SK-N-SH (cell line): ENCODE measurements around the gene BOK. TPM values are rescaled to one million over a fixed set of nuclear protein-coding genes. Genes with fewer than 3 reads are reported as not detected.

Experiments
- CTCF ChIA-PET: fragments of 300-600, 350-600 bp; formaldehyde crosslinking; extraction: SDS; loops from one replicate; lab custom pipeline; 2021; lab: Yijun Ruan, JAX
- POLR2A ChIA-PET: fragments of 350-600 bp; sonication (Branson Sonifier 250); formaldehyde crosslinking; extraction: SDS; loops from one replicate; lab custom pipeline; 2020; ENCODE audit warnings: antibody characterized with exemption, inconsistent platforms; lab: Yijun Ruan, JAX
- DNase-seq: peaks from one replicate; pipeline ENCODE4 v3.0.0; 2012
- H2AFZ ChIP-seq: fragments of 200-600 bp; sonication (generic); 2 replicates; pipeline ENCODE4 v1.8.1; 2016; ENCODE audit warnings: antibody characterized with exemption, mild to moderate bottlenecking, low read depth
- H3F3A ChIP-seq: fragments of 200-600 bp; sonication (generic); replicated peaks from 2 replicates; pipeline ENCODE3; 2016; ENCODE audit warnings: antibody characterized with exemption, mild to moderate bottlenecking; ENCODE audit not compliant: insufficient read depth
- H3K27ac ChIP-seq, 2 experiments: fragments of 200-500 bp in 1 of 2; fragments of 200-600 bp in 1 of 2; sonication (Bioruptor generic) in 1 of 2; sonication (generic), shearing (Covaris generic) in 1 of 2; 2 replicates each; pipeline versions ENCODE4 v1.5.1 to v1.6.1; 2014 to 2016; ENCODE audit warnings: low read depth in 2 of 2, inconsistent platforms in 1 of 2, low read length in 1 of 2, mild to moderate bottlenecking in 1 of 2, mixed read lengths in 1 of 2
- H3K27me3 ChIP-seq: fragments of 200-600 bp; sonication (generic), shearing (Covaris generic); 2 replicates; pipeline ENCODE4 v1.6.1; 2016; ENCODE audit warnings: mixed run types; ENCODE audit not compliant: insufficient read depth
- H3K36me3 ChIP-seq, 2 experiments: fragments of 200-500 bp in 1 of 2; fragments of 200-600 bp in 1 of 2; sonication (Bioruptor generic) in 1 of 2; sonication (generic) in 1 of 2; replicated peaks in 1 of 2; 2 replicates each; pipeline versions ENCODE3 to v1.5.1; 2014 to 2016; ENCODE audit warnings: low read length in 1 of 2, mild to moderate bottlenecking in 1 of 2; ENCODE audit not compliant: insufficient read depth in 2 of 2, control insufficient read depth in 1 of 2
- H3K4me1 ChIP-seq, 2 experiments: fragments of 200-500 bp in 1 of 2; fragments of 200-600 bp in 1 of 2; sonication (Bioruptor generic) in 1 of 2; sonication (generic), shearing (Covaris generic) in 1 of 2; 2 replicates each; pipeline versions ENCODE4 v1.5.1 to v1.6.1; 2014 to 2016; ENCODE audit warnings: low read depth in 1 of 2, low read length in 1 of 2, mixed run types in 1 of 2; ENCODE audit not compliant: insufficient read depth in 2 of 2, control insufficient read depth in 1 of 2
- H3K4me2 ChIP-seq: fragments of 200-600 bp; sonication (generic), shearing (Covaris generic); 2 replicates; pipeline ENCODE4 v1.6.1; 2017; ENCODE audit warnings: mixed run types
- H3K4me3 ChIP-seq, 2 experiments: fragments of 200-500 bp in 1 of 2; fragments of 200-600 bp in 1 of 2; sonication (Bioruptor generic) in 1 of 2; sonication (generic), shearing (Covaris generic) in 1 of 2; 2 replicates each; pipeline versions ENCODE4 v1.5.1 to v1.8.1; 2014 to 2016; ENCODE audit warnings: low read depth in 2 of 2, inconsistent platforms in 1 of 2, low read length in 1 of 2, mild to moderate bottlenecking in 1 of 2, mixed read lengths in 1 of 2, moderate library complexity in 1 of 2
- H3K79me2 ChIP-seq: fragments of 200-600 bp; sonication (generic); 2 replicates; pipeline ENCODE4 v1.8.1; 2017; ENCODE audit warnings: mild to moderate bottlenecking; ENCODE audit not compliant: insufficient read depth
- H3K9ac ChIP-seq: fragments of 200-600 bp; sonication (generic); 2 replicates; pipeline ENCODE4 v1.6.1; 2017; ENCODE audit warnings: mixed run types
- H3K9me2 ChIP-seq: fragments of 200-600 bp; sonication (generic); 2 replicates; pipeline ENCODE4 v1.6.1; 2017; ENCODE audit warnings: mixed run types
- H3K9me3 ChIP-seq: fragments of 200-600 bp; sonication (generic); 2 replicates; pipeline ENCODE4 v1.6.1; 2017; ENCODE audit warnings: mixed run types, mild to moderate bottlenecking, moderate library complexity
- H4K20me1 ChIP-seq: fragments of 200-600 bp; sonication (generic); 2 replicates; pipeline ENCODE4 v1.6.1; 2017; ENCODE audit warnings: mild to moderate bottlenecking, mixed run types; ENCODE audit not compliant: insufficient read depth
- JUND ChIP-seq: IDR thresholded peaks from 2 replicates; pipeline ENCODE4 v1.4.0; 2012
- NFIC ChIP-seq: IDR thresholded peaks from 2 replicates; pipeline ENCODE4 v1.4.0; 2012; ENCODE audit warnings: borderline replicate concordance
- PBX3 ChIP-seq: IDR thresholded peaks from 2 replicates; pipeline ENCODE4; 2012
- RCOR1 ChIP-seq: fragments of 150-350 bp; IDR thresholded peaks from 2 replicates; pipeline ENCODE4 v1.6.1; 2017; ENCODE audit warnings: antibody characterized with exemption, low read length
- RFX5 ChIP-seq: IDR thresholded peaks from 2 replicates; pipeline ENCODE4 v1.6.1; 2012; ENCODE audit warnings: mild to moderate bottlenecking, improper control_type of control experiment, low read length
- RXRA ChIP-seq: IDR thresholded peaks from 2 replicates; pipeline ENCODE4 v1.4.0; 2012; ENCODE audit warnings: low read depth, mild to moderate bottlenecking, borderline replicate concordance
- TAF1 ChIP-seq: IDR thresholded peaks from 2 replicates; pipeline ENCODE4 v1.6.1; 2012; ENCODE audit warnings: low read depth, mild to moderate bottlenecking, low read length, moderate library complexity, borderline replicate concordance
- TCF12 ChIP-seq: IDR thresholded peaks from 2 replicates; pipeline ENCODE4 v1.4.0; 2012
- USF2 ChIP-seq: fragments of 150-350 bp; IDR thresholded peaks from 2 replicates; pipeline ENCODE4 v1.6.1; 2017; ENCODE audit warnings: antibody characterized with exemption, low read length, low read depth, borderline replicate concordance
- YY1 ChIP-seq: IDR thresholded peaks from 2 replicates; pipeline ENCODE4 v1.4.0; 2012; ENCODE audit warnings: low read depth, mild to moderate bottlenecking
- WGBS: methylation state at CpG from one replicate; pipeline ENCODE4 v1.1.6; 2017; ENCODE audit warnings: low lambda C conversion rate; 5-methylcytosine and 5-hydroxymethylcytosine counted together
- polyA plus RNA-seq, 3 experiments: library from polyadenylated mRNA; depleted of rRNA; stranded (reverse); fragments of >200 nt; gene quantifications; 2 replicates each; pipeline ENCODE4 v1.2.3, GENCODE V29; 2012
- TF ChIP-seq, protein P1 (sequence below): IDR thresholded peaks from 2 replicates; pipeline ENCODE4 v1.4.0; 2012; ENCODE audit warnings: low read depth, borderline replicate concordance
- TF ChIP-seq, protein P2 (sequence below): IDR thresholded peaks from 2 replicates; pipeline ENCODE4 v1.6.1; 2012; ENCODE audit warnings: mild to moderate bottlenecking, low read depth, low read length, moderate library complexity

Gene BOK
- polyA plus RNA-seq, 1 of the 3 experiments (the other 2 are of a cell fraction): 1.7 TPM

GRCh38 chr2:241540771-241541561 is 17.6 kb upstream of the BOK start:
- no peaks in the 10 kb centered on the region for H3K9me3 ChIP-seq
- no peaks in the 10 kb centered on the region for H3K36me3 ChIP-seq
- WGBS: 45% methylated on average over 23 of the region's 68 CpGs
- no peaks in the 10 kb centered on the region for H3K9me2 ChIP-seq
- no peak overlapping the region for H3K27ac ChIP-seq
- H3K4me3 ChIP-seq: peak overlapping the region; percentile 32 to 35; a peak in 3 of 4 replicates
- peak overlapping the region; percentile 82 for H3K4me2 ChIP-seq
- H3K27me3 ChIP-seq: peaks cover 18% of the 10 kb centered on the region; the same call in 1 of the 2 replicates
- peak; percentile 90 for DNase-seq
- peaks cover 0 to 8% of the 10 kb centered on the region in 2 experiments; a peak in 1 of 4 replicates for H3K4me1 ChIP-seq
- H3K9ac ChIP-seq: no peak overlapping the region
- no peaks in the 10 kb centered on the region for H4K20me1 ChIP-seq
- ChIA-PET POLR2A (no interaction called here), CTCF (interaction anchor here (1.0 to 2.2 kb wide), 2 partner anchors 58 to 118 kb away, joined by 4 to 7 read pairs; no protein-coding TSS in a partner anchor)
- TF ChIP-seq, protein P1, sequence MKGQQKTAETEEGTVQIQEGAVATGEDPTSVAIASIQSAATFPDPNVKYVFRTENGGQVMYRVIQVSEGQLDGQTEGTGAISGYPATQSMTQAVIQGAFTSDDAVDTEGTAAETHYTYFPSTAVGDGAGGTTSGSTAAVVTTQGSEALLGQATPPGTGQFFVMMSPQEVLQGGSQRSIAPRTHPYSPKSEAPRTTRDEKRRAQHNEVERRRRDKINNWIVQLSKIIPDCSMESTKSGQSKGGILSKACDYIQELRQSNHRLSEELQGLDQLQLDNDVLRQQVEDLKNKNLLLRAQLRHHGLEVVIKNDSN: no peak
- TF ChIP-seq YY1: no peak
- TF ChIP-seq TAF1: no peak
- TF ChIP-seq RXRA: no peak
- TF ChIP-seq, protein P2, sequence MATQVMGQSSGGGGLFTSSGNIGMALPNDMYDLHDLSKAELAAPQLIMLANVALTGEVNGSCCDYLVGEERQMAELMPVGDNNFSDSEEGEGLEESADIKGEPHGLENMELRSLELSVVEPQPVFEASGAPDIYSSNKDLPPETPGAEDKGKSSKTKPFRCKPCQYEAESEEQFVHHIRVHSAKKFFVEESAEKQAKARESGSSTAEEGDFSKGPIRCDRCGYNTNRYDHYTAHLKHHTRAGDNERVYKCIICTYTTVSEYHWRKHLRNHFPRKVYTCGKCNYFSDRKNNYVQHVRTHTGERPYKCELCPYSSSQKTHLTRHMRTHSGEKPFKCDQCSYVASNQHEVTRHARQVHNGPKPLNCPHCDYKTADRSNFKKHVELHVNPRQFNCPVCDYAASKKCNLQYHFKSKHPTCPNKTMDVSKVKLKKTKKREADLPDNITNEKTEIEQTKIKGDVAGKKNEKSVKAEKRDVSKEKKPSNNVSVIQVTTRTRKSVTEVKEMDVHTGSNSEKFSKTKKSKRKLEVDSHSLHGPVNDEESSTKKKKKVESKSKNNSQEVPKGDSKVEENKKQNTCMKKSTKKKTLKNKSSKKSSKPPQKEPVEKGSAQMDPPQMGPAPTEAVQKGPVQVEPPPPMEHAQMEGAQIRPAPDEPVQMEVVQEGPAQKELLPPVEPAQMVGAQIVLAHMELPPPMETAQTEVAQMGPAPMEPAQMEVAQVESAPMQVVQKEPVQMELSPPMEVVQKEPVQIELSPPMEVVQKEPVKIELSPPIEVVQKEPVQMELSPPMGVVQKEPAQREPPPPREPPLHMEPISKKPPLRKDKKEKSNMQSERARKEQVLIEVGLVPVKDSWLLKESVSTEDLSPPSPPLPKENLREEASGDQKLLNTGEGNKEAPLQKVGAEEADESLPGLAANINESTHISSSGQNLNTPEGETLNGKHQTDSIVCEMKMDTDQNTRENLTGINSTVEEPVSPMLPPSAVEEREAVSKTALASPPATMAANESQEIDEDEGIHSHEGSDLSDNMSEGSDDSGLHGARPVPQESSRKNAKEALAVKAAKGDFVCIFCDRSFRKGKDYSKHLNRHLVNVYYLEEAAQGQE: no peak
- TF ChIP-seq RCOR1: no peak
- TF ChIP-seq RFX5: no peak
- no peak for TF ChIP-seq TCF12
- TF ChIP-seq USF2: no peak
- no peak for TF ChIP-seq JUND
- no peak for TF ChIP-seq PBX3
- TF ChIP-seq NFIC: no peak
- no peaks in the 10 kb centered on the region for H3K79me2 ChIP-seq
- H3F3A ChIP-seq: peaks cover 6% of the 10 kb centered on the region
- no peak overlapping the region for H2AFZ ChIP-seq
